Frontal cortex (tissue), 4 donors: ENCODE measurements around the gene POC1A. TPM values are rescaled to one million over a fixed set of nuclear protein-coding genes. Genes with fewer than 3 reads are reported as not detected.

ENCODE experiments used
- DNase-seq, 2 donors: peaks; one replicate each; pipeline ENCODE4 v3.0.0; 2012; ENCODE audit warnings: low spot score in 2 of 2
- FAIRE-seq: peaks from 2 replicates; lab custom pipeline; 2012; peaks lifted over from hg19 to GRCh38; lab: Jason Lieb, UNC
- total RNA-seq: library from RNA; depleted of rRNA; stranded (reverse); fragments of >200 nt; gene quantifications from one replicate; pipeline ENCODE4 v1.2.3, GENCODE V29; 2014
- donor health status: control.
- donor health status: control.
- donor health status: control.

POC1A gene
- 2.4 TPM for total RNA-seq

DNA sequence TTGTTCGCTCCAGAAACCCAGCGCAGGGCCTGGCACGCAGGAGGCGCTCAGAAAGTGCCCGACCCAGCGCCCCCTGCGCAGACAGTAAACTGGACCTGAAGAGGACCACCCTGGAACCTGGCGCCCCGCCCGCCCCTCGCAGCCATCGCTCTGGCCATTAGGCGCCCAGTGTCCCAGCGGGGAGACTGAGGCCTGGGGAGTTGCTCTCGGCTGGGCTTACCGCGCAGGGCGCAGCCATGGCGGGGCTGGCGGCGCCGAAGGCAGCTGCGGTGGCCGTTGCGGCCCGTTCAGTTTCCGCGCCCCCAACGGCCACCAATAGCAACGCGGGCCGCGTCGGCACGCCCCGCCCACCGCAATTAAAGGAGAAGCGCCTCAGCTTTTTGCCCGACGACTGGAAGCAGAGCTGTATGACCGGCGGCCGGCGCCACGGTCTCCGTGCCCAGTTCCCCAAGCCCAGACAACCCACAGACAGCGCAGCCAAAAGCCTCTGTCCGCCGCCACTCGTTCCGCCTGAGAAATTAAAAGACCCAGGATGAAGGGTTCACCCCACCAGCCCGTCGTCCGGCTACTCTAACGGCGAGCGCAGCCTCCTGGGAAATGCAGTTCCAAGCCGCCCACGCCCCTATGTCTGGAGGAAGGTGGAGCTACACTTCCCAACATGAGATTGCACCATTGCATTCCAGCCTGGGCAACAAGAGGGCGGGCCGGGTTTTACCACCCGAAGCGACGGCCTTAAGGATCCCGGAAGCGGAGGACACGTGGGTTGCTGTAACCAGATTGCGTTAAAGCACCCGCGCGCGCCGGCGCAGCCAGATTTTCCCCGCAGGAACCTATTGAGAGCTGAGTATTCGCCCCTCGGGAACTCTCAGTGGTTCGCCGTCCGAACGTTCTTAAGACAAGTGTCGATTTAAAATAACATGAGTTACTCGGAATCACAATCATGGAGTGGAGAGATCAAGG lies at the start of gene POC1A:
TSS of gene POC1A (minus strand) at position 289 of the 960 bp plus-strand sequence. CDS start at position 238, 51 bp downstream.
- DNase-seq (peak; percentile 82 to 88), FAIRE-seq (no peak)

DNA sequence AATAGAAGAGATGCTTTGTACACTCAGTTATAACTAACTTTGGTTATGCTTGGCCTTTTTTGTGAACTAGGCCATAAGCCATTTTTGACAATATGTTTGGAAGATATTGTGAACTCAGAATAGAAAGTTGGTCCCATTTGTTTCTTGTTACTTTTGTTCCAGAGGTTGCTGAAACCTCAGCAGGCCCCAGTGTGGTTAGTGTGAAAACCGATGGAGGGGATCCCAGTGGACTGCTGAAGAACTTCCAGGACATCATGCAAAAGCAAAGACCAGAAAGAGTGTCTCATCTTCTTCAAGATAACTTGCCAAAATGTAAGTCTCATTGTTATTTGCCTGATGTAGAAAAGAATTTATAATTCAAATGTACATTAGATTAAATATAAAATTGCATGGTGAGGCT lies 49.5 kb upstream of the POC1A start:
- FAIRE-seq (no peak), DNase-seq (no peak)

DNA sequence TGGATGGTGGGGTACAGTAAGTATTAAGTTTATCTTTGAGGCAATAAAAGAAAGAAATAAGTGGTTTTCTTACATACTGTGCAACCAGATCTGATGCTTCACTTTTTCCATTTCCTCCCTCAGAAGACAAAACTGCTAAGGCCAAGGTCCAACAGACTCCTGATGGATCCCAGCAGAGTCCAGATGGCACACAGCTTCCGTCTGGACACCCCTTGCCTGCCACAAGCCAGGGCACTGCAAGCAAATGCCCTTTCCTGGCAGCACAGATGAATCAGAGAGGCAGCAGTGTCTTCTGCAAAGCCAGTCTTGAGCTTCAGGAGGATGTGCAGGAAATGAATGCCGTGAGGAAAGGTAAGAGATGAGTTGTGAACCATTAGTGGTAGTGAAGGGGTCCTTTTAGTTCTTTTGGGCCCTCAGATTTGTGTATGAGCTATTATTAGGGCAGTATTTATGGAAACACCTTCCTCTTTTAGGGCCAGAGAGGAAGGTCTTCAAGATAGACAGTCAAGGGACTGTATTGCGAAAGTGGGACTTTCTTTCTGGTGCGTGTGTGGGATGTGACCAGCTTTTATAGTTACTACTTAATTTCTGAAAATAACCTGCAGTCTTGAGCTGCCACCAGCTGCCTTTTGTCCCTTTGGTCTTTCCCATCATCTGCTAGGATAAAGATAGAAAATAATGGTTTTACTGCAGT lies 48.3 kb upstream of the POC1A start:
- FAIRE-seq, result no peak

DNA sequence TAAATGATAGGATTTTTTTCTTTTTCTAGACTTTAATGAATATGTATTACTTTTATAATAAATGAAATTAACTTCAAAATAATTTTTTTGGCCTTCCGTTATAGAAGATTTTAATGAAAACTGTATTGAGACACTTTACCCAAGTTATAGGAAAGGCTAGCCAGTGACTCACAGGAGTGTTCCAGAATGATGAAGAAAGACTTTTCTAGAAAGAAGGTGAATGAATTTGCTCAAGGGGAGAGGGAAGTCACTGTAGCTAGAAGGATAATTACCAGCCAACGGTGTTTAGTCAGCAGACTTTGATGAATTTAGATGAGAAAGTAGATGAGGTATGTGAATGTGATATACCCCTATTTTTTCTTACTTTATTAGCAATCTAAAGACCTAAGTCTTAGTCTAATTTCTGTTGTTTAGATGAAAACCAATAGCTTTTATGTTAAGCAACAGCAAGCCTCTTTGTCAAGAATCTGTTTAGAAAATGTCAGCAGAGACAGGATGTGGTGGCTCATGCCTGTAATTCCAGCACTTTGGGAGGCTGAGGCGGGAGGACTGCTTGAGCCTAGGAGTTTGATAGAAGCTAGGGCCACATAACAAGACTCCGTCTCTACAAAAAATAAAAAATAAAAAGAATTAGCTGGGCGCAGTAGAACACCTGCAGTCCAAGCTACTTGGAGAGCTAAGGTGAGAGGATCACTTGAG lies 46.9 kb upstream of the POC1A start:
- FAIRE-seq (no peak), DNase-seq (no peak)

More for the DNA sequence above, 48.3 kb upstream of the POC1A start:
- DNase-seq, result no peak

GRCh38 chr3:52198643-52199608 lies 44.7 kb upstream of the POC1A start:
- DNase-seq (no peak), FAIRE-seq (no peak)

- peak; percentile 93 to 96 for DNase-seq
- no peak for FAIRE-seq
Observed at GRCh38 chr3:52197842-52198625, 43.8 kb upstream of the POC1A start, which contains the start of gene ALAS1. TSS of gene ALAS1 (plus strand) at chr3:52198160. CDS start at chr3:52199242, 1,082 bp downstream.

DNA sequence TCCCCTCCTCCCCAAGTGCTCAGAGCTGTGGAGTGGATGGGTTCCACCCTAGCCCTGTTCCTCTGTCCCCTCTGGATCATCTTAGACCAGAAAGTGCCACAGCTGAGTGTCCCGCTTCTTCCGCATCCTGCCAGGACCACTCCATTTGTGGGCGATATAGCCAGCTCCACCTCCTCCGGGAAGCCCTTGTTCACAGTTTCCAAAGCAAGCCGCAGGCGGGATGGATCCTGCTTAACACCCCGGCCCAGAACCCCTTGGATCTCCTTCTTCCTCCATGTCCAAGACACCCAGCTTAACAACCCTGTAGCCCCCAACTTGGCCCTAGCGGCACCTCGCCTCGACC lies 43.2 kb upstream of the POC1A start:
- no peak for DNase-seq
- no peak for FAIRE-seq

GRCh38 chr3:52196977-52197376 lies 42.8 kb upstream of the POC1A start:
- no peak for FAIRE-seq
- no peak for DNase-seq

- FAIRE-seq, result no peak
- DNase-seq, result no peak
Observed at GRCh38 chr3:52195823-52196331, 41.7 kb upstream of the POC1A start.

- DNase-seq, result no peak
- no peak for FAIRE-seq
Observed at GRCh38 chr3:52195291-52195597, 41.0 kb upstream of the POC1A start.

GRCh38 chr3:52194485-52195290 lies 40.5 kb upstream of the POC1A start:
- no peak for FAIRE-seq
- no peak for DNase-seq

DNA sequence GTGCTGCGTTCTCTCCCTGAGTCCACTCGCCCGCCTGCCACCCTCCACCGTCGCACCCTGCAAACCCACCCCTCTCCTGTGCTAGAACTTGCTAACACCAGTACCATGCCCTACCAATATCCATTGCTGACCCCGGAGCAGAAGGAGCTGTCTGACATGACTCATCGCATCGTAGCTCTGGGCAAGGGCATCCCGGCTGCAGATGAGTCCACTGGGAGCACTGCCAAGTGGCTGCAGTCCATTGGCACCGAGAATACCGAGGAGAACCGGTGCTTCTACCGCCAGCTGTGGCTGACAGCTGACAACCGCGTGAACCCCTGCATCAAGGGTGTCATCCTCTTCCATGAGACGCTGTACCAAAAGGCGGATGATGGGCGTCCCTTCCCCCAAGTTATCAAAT lies 38.8 kb upstream of the POC1A start:
- FAIRE-seq, result no peak
- peak; percentile 34 to 63 for DNase-seq

DNA sequence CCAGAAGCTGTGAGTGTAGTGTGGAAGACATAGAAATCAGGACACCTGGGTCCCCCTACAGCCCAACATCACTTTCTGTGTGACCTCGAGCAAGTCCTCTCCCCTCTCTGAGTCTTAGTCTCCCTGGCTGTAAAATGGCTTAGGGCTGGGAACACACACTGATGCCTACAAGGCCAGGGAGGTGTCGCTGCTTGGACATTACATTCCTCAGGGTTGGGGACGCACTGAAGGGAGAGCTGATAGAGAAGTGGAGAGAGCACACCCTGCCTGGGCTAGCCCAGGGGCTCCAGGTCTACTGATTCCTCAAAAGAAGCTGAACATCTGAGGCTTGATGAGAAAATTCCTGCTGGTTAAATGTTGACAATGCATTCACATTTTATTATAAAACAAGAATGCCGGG lies 37.4 kb upstream of the POC1A start:
- no peak for DNase-seq
- FAIRE-seq, result no peak

DNA sequence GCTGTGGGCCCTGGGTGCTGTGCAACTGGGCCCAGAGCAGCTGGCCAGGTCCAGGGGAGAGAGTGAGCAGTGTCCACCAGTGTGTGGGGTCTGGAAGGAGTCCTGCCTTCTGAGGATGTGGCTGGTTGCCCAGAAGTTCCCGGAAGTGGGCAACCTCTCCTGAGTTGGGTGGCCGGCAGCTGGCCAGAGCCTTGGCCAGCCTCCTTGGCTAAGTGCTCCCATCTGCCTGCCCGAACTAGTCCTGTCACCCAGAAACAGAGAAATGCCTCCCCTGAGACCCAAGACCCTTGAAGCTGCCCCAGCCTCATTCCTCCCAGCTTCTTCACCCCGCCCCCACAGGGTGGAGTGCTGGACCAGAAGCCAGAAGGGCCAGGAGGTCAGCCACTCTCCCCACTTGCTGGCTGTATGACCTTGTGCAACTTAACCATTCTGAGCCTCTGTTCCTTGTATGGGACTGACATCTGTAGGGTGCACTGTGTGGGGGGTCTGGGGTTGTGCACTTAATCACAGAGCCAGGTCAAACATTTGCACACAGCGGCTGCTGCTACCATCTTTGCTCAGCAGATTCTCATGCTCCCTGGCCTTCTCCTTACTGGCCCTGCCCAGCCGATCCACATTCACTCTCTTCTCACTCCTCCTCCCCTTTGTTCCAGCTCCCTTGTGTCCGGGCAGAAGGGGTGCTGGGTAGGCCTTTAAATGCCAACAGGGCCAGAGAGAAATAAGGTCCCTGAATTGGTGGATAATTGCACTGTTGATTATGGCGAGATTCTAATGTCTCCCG lies 36.3 kb upstream of the POC1A start:
- peak in 1 of 2 donors; percentile 50 for DNase-seq
- no peak for FAIRE-seq

GRCh38 chr3:52188556-52188955 lies 34.3 kb upstream of the POC1A start:
- DNase-seq (no peak), FAIRE-seq (no peak)

GRCh38 chr3:52186729-52187128 lies 32.5 kb upstream of the POC1A start:
- no peak for DNase-seq
- no peak for FAIRE-seq

GRCh38 chr3:52185837-52186236 lies 31.6 kb upstream of the POC1A start:
- no peak for FAIRE-seq
- DNase-seq, result no peak
